ENCODE data around the gene PTDSS2.

PTDSS2 gene

GRCh38 chr11:453564-453963 lies 3.5 kb downstream of the PTDSS2 start:
- DNase-seq (ENCODE audit: low read depth): no peak
- no peak for TF ChIP-seq CTCF (conservative IDR thresholded peaks at IDR 0.05; ENCODE audit: low read length)
- H3K4me3 ChIP-seq (ENCODE audit: low read length): no peak overlapping the region

- TF ChIP-seq CTCF (conservative IDR thresholded peaks at IDR 0.05; ENCODE audit: low read length): no peak
- DNase-seq (ENCODE audit: low read depth): no peak
- no peak overlapping the region for H3K4me3 ChIP-seq (ENCODE audit: low read length)
These were observed 4.0 kb downstream of the PTDSS2 start for GRCh38 chr11:454043-454442.

GRCh38 chr11:454801-455565 lies 4.9 kb downstream of the PTDSS2 start:
- no peak overlapping the region for H3K4me3 ChIP-seq (ENCODE audit: low read length)
- DNase-seq (ENCODE audit: low read depth): no peak
- no peak for TF ChIP-seq CTCF (conservative IDR thresholded peaks at IDR 0.05; ENCODE audit: low read length)

GRCh38 chr11:455566-456147 lies 5.6 kb downstream of the PTDSS2 start:
- DNase-seq (ENCODE audit: low read depth): no peak
- TF ChIP-seq CTCF (conservative IDR thresholded peaks at IDR 0.05; ENCODE audit: low read length): no peak

GRCh38 chr11:456533-456932 lies 6.5 kb downstream of the PTDSS2 start:
- no peak for TF ChIP-seq CTCF (conservative IDR thresholded peaks at IDR 0.05; ENCODE audit: low read length)
- DNase-seq (ENCODE audit: low read depth): no peak
- no peak overlapping the region for H3K4me3 ChIP-seq (ENCODE audit: low read length)

More at GRCh38 chr11:455566-456147, 5.6 kb downstream of the PTDSS2 start:
- no peak overlapping the region for H3K4me3 ChIP-seq (ENCODE audit: low read length)

GRCh38 chr11:457111-457760 lies 7.2 kb downstream of the PTDSS2 start:
- H3K4me3 ChIP-seq (ENCODE audit: low read length): no peak overlapping the region
- no peak for TF ChIP-seq CTCF (conservative IDR thresholded peaks at IDR 0.05; ENCODE audit: low read length)
- DNase-seq (ENCODE audit: low read depth): no peak

Data from AG10803 (cell line).